ENCODE data around the gene CHRM2.

- TF ChIP-seq CTCF (conservative IDR thresholded peaks at IDR 0.05; ENCODE audit: low read length) = no peak
- no peak for TF ChIP-seq EZH2phosphoT487 (IDR thresholded peaks at IDR 0.05; ENCODE audit: borderline replicate concordance, low read depth, low read length)
Measured at GRCh38 chr7:136887317-136887716, 18.9 kb downstream of the CHRM2 start.
